CD4-positive, alpha-beta T cell treated with Interleukin-4 for 4 hours (primary cell): ENCODE measurements around the gene DIP2C.
"Not testable (repeated sequence)": the region's sequence is repeated elsewhere in the genome, so short reads cannot be mapped to it uniquely, and the experiment has no call there.

ENCODE experiments used
- DNase-seq: peaks from one replicate; pipeline ENCODE4 v3.0.0-alpha.2; 2020

The DIP2C gene

GRCh38 chr10:546451-546850, 143.0 kb downstream of the DIP2C start:
- no peak for DNase-seq

- no peak for DNase-seq
These were observed 145.3 kb downstream of the DIP2C start for GRCh38 chr10:543862-544822.

- DNase-seq: no peak
These were observed 146.3 kb downstream of the DIP2C start for GRCh38 chr10:543131-543530.

- DNase-seq: no peak
These were observed 147.6 kb downstream of the DIP2C start for GRCh38 chr10:541750-542371.

- DNase-seq: no peak
These were observed 148.4 kb downstream of the DIP2C start for GRCh38 chr10:541041-541440.

- no peak for DNase-seq
These were observed 150.6 kb downstream of the DIP2C start for GRCh38 chr10:538895-539294.

GRCh38 chr10:536935-537334, 152.5 kb downstream of the DIP2C start:
- DNase-seq: no peak

GRCh38 chr10:536371-536925, 153.0 kb downstream of the DIP2C start:
- no peak for DNase-seq

GRCh38 chr10:535952-536351, 153.5 kb downstream of the DIP2C start:
- no peak for DNase-seq

GRCh38 chr10:535051-535450, 154.4 kb downstream of the DIP2C start:
- DNase-seq: no peak

GRCh38 chr10:534047-534566, 155.4 kb downstream of the DIP2C start:
- no peak for DNase-seq

GRCh38 chr10:533611-534010, 155.9 kb downstream of the DIP2C start:
- no peak for DNase-seq

GRCh38 chr10:533186-533585, 156.3 kb downstream of the DIP2C start:
- no peak for DNase-seq

GRCh38 chr10:532331-532730, 157.1 kb downstream of the DIP2C start:
- not testable (repeated sequence) for DNase-seq

- DNase-seq: no peak
These were observed 157.9 kb downstream of the DIP2C start for GRCh38 chr10:531541-531940.

- DNase-seq: no peak
These were observed 158.8 kb downstream of the DIP2C start for GRCh38 chr10:530717-531116.

- no peak for DNase-seq
These were observed 159.8 kb downstream of the DIP2C start for GRCh38 chr10:529468-530230.

- DNase-seq: no peak
These were observed 161.0 kb downstream of the DIP2C start for GRCh38 chr10:528173-529165.

- no peak for DNase-seq
These were observed 162.1 kb downstream of the DIP2C start for GRCh38 chr10:527416-527815.

GRCh38 chr10:526651-527312, 162.7 kb downstream of the DIP2C start:
- DNase-seq: no peak
